G401 (cell line): ENCODE data around the gene ATXN10. TPM values are rescaled to one million over a fixed set of nuclear protein-coding genes. Genes with fewer than 3 reads are reported as not detected.

Experiments used
- DNase-seq: peaks from one replicate; pipeline ENCODE4 v3.0.0-alpha.2; 2015; ENCODE audit warnings: low spot score
- in situ Hi-C: cut with HindIII; loops from 2 replicates; pipeline ENCODE4 v1.10.0; 2016; ENCODE audit warnings: low sequenced_read_pairs, mixed read lengths
- total RNA-seq: library from RNA; depleted of rRNA; stranded (reverse); fragments of >200 nt; shearing (Covaris generic); gene quantifications from 2 replicates; pipeline ENCODE4 v1.2.3, GENCODE V29; 2014

ATXN10 gene
- total RNA-seq, 1 experiment from 2014 or later: 112 TPM

DNA sequence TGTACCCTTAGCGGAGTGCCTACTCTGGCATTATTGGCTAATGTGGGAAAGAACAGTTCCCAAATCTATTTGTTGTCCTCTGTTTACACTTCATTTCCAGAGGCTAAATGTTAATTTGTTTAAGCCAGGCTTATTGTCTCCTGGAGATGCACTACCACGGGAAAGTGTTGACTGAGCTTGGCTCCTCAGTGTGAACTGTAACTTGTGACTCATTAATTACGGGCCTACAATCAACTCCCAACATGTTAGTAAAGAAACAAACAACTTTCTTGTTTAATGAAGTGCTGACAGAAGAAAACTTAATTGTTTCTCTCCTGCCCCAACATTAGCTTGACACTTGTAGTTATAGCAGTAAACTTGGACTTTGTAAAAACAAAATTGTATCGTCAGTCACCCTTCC is 130.4 kb downstream of the ATXN10 start:
- DNase-seq: no peak
- in situ Hi-C loops: no loop called here

DNA sequence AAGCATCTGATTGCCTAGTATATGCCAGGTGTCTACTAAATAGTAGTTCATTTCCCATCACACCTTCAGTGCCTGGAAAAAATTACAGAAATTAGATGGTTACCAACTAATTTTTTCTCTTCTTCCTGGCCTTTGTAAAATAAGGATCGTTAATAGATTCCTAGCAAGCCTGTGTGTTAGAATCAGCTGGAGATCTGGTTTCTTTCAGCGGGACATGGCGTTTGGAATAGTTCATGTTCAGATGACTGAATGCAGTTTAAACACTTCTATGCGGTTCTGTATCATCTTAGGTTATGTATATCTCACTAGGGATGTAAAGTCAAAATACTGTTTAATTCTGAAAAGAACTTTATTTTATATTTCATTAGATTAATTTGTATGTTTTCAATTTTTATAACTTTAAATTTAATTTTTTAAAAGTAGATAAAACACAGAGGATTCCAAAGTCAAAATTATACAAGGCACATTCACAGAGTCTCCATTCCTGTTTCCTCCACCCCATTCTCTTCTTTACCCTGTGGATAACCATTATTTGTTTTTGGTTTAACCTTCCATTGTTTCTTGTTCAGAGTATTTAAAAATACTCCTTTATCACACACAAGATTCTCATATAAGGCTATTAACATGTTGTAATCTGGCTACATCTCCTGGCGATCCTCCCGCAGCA is 132.8 kb downstream of the ATXN10 start:
- DNase-seq: no peak
- in situ Hi-C loops: no loop called here

DNA sequence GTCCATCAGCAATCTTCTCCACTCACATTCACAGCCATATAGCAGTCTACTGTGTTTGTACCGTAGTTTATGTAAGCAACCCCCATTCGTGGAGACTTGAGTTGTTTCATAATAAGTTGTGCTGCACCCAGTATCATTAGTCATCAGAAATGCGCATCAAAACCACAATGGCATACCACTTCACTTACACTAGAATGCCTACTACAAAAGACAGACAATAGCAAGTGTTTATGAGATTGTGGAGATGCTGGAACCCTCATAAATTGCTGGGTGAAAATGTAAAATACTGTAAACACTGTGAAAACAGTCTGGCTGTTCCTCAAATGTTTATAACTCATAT is 133.3 kb downstream of the ATXN10 start:
- in situ Hi-C loops: no loop called here
- no peak for DNase-seq

DNA sequence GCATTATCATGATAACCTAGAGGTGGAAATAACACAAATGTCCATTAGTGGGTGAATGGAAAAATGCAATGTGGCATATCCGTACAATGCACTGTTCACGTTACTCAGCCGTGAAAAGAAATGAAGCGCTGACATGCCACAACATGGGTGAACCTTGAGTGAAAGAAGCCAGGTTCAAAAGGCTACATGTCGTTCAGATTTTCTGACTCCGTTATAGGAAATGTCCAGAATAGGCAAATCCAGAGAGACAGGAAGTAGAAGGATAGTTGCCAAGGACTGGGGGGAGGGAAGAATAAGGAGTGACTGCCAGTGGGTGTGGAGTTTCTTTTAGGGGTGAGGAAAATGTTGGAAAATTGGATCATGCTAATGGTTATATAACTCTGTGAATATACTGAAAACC is 133.8 kb downstream of the ATXN10 start:
- in situ Hi-C loops: no loop called here
- no peak for DNase-seq

DNA sequence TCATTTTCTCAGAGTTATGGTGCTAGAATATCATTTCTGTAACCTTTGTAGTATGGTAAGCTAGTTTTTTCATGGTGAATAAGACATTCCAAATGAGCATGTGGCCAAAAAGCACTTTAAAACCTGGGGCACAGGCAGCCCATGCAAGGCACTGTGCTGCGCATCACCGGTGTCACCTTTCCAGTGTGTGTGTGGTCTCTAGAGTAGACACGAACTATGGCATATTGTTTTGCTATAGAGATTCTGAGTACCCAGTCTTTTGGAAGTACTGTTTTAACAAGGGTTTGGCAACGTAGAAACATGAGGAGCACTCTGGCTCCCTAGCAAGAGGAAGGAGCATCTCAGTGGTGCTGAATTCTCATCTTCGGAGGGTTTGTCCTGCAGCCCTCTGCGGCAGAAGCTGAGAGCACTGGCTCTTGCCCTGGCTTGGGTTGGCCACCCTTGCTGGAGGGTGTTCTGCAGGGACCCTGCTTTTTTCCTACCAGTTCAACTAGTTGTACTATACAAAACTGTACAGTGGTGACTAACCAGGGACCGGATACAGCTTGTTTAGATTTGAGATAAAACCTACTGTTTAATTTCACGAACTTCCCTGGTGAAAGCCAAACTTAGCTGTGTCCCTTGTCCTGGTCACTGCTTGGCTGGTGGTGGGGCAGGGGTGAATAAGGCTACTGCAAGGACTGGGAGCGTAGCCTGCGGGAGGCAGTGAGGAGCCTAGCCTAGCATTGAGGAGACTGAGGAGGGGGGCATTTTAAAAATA is 135.7 kb downstream of the ATXN10 start:
- DNase-seq: no peak
- in situ Hi-C loops: no loop called here

DNA sequence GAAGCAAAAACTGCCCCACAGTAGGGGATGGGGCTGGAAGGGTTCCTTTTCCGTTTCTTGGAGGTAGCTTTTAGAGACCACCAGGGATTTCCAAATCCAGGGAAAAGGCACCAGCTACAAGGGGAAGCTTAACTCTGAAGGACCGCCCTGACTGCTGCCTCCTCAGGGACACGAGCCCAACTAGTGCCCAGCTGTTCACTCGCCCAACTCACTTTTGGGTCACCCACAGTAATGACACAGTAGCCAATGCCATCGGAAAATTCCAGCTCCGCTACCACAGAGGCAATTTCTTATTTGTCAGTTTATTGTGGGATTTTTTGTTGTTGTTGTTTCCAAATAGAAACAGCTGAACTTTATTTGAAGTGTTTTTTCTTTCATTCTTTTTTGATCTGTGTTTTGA is 141.3 kb downstream of the ATXN10 start:
- in situ Hi-C loops: no loop called here
- no peak for DNase-seq

DNA sequence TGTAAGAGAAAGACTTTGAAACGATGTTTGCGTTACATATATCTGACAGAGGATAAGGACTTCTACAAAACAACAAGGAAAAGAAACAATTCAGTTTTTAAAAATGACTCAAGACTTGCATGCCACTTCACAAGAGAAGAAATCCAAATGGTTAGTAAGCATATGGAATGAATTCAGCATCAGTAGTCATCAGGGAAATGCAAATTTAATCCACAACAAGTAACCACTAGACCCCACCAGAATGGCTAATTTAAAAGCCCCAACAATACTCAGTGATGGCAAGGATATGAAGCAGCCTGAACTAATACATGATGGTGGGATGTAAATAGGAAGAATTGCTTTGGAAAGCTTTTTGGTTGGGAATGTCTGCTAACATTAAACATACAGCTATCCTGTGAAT is 142.6 kb downstream of the ATXN10 start:
- in situ Hi-C loops: no loop called here
- no peak for DNase-seq

DNA sequence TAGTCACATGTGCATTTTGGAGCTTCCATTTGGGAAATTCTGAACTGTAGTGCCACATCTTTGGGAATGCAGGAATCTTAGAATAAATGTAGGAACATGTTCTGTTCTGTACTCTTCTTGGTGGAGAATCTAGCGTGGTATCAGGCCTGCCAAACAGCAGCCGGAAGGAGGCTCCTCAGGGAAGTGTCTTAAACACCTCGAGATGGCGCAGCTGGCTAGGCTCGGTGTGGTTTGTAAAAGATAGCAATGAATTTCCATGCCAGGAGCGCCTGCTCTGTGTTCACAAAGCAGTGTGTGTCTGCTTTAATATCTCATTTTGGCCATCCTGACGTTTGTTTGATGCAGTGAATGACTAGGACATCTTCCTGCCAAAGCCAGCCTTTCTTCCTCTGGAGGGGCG is 145.1 kb downstream of the ATXN10 start:
- DNase-seq: no peak
- in situ Hi-C loops: no loop called here

DNA sequence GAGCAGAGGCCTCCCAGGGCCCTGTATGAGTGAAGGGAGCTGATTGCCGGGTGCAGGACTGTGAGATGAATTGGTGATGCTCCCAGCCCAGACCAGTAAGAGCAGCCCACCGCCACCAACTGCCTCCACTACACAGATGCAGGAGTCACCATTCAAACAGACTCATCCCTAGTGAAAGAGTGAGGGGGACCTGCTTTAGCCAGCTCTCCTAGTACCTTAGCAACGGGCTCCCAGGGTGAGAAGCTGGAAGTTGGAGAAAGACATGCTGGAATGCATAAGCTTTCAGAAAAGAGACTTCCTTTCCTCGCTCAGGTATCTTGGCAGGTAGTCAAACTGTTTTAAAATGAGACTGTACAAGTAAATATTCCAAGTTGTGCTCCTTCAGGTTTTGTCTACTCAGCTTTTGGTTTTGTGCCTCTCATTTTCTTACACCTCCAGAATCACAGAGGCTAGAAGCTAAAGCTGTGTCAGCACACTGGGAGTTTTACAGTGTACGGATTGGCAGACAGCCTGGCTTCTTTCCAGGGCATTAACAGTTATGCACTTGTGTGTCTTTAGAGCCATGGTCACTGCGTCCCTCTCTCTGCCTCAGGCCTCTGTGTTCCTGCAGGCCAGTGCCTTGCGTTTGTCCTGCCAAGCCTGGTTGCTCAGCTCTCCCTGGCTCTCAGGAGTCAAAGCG is 146.2 kb downstream of the ATXN10 start:
- peak; percentile 55 for DNase-seq
- in situ Hi-C loops: no loop called here

DNA sequence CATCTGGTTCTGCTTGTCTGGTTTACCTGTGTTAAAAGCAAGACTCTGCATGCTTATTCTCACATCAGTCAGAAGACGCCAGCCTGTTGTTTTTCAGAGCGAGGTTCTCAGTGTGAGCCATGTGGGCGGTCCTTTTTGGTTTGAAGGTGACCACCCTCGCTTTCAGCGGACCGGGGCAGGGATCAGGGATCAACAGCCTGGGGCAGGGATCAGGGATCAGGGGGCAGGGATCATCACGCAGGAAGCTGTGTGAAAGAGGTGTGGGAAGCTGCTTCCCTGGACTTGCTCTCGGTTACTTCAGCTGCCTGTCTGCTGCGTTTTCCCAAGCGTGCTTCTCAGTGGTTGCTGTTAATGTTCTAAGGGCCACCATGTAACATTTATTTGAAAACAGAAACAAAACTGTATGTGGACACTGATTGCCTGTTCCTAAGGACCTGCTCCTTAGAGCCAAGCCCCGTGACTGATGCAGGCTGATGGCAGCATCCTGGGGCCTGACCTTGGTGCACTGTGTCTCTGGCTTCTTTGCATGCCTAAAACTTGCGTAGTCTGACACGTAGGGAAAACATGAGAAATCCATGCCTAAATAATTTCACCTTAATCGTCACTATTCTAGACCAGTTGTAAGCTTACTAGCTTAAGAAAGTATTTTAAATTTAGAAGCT is 146.9 kb downstream of the ATXN10 start:
- in situ Hi-C loops: no loop called here

DNA sequence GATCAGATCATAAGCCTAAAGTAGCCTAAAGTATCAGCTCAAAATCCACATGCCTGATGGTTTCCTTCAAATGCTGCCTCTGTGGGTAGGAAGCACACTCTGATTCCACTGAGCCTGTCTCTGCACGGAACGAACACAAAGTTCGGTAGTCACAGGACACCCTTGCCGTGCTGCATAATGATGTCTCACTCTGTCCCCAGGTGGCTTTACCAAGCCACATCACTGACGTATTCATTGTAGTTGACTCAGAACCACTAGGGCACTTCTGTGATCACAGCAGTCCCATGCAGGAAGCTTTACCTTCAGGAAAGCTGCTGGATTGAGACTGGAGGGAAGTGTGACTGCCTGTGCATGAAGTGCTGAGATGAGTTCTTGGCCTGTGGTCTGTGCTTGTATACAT is 147.7 kb downstream of the ATXN10 start:
- in situ Hi-C loops: no loop called here
- no peak for DNase-seq

More for the DNA sequence above, 146.9 kb downstream of the ATXN10 start:
- DNase-seq: no peak

DNA sequence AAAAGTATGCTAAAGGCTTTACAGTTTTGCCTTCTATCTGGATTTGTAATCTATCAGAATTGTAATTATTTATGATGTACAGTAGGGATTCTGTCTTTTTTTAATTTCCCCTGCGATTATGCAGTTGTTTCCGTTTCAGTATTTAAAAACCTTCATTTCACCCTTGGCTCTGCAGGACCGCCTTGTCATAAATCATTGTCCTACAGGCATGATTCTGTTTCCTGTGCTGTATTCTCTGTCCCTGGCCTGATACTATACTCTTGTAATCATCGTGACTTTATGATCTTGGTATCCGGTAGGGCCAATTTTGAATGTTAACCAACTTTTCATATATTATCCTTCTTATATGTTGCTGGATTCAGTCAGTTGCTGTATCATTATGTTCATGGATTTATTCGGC is 151.7 kb downstream of the ATXN10 start:
- in situ Hi-C loops: no loop called here
- no peak for DNase-seq

DNA sequence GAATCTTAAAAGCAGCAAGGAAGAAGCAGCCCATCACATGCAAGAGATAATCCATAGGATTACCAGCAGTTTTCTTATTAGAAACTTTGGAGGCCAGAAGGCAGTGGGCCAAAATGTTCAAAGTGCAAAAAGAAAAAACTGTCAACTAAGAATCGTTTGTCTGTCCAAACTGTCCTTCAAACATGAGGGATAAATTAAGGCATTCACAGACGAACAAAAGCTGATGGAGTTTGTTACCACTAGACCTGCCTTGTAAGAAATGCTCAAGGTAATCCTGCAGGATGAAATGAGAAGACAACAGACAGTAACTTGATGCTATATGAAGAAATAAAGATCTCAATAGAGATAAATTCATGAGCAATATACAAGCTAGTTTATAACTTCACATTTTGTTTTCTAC is 154.9 kb downstream of the ATXN10 start:
- in situ Hi-C loops: no loop called here

DNA sequence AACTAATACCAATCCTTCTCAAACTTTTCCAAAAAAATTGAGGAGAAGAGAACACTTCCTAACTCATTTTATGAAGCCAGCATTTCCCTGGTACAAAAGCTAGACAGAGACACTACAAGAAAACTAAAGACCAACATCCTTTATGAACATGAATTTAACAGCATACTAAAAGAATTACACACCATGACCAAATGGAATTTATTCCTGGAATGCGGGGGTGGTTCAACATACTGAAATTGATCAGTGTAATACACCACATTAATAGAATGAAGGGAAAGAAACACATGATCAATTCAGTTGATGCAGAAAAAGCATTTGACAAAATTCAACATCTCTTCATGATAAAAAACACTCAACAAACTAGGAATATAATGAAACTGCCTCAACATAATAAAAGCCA is 157.2 kb downstream of the ATXN10 start:
- in situ Hi-C loops: no loop called here
- DNase-seq: no peak

More for the DNA sequence above, 154.9 kb downstream of the ATXN10 start:
- DNase-seq: no peak

DNA sequence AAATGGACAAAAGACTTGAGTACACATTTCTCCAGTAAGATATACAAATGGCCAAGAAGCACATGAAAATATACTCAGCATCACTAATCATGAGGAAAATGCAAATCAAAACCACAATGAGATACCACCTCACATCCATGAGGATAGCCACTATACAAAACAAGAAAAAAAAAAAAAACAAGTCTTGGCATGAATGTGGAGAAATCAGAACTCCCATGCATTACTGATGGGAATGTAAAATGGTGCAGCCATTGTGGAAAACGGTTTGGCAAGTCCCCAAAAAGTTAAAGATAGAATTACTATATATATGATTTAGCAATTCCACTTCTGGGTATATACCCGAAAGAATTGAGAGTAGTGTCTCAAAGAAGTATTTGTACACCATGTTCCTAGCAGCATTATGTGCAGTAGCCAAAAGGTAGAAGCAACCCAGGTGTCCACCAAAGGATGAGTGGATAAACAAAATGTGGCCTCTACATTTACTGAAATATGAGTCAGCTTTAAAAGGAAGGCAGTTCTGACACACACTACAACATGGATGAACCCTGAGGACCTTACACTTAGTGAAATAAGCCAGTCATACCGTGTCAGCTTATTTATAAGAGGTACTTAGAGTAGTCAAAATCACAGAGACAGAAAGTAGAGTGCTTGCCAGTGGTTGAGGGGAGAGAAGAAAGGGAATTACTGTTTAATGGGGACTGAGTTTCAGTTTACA is 159.1 kb downstream of the ATXN10 start:
- in situ Hi-C loops: no loop called here
- no peak for DNase-seq

DNA sequence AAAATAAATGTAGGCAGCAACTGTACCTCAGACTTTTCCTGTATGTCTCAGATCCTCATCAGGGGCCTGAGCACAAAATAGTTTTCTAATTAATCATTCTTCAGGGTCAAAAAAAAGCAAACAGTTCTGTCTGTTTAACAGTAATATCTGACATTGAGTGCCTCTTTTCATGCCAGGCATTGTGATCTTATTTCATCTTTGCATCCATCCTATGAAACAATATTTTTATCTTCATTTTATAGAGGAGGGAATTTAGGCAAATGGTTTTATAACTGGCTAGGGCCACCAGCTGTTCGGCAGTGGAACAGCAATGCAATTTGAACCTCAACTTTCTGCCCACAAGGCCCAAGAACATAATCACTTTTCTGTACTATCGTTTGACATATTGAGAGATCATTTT is 159.8 kb downstream of the ATXN10 start:
- DNase-seq: no peak
- in situ Hi-C loops: no loop called here

DNA sequence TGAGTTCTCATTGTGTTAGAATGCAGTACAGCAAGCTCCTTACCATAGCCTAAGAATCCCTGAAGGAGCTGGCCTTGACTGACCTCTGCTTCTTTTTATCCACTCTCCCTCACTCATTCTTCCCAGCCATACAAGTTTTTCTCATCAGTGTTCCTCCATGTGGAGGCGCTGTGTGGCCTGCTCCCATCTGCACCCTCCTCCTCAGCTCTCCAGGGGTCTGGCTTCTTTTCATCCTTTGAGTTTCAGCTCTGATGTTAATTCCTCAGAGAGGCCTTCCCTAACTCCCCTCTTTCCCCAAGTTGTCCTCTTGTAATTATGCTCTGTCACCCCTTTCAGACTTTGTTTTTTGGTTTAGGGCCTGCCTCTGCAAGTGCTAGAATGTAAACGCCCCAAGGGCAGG is 160.5 kb downstream of the ATXN10 start:
- in situ Hi-C loops: no loop called here

DNA sequence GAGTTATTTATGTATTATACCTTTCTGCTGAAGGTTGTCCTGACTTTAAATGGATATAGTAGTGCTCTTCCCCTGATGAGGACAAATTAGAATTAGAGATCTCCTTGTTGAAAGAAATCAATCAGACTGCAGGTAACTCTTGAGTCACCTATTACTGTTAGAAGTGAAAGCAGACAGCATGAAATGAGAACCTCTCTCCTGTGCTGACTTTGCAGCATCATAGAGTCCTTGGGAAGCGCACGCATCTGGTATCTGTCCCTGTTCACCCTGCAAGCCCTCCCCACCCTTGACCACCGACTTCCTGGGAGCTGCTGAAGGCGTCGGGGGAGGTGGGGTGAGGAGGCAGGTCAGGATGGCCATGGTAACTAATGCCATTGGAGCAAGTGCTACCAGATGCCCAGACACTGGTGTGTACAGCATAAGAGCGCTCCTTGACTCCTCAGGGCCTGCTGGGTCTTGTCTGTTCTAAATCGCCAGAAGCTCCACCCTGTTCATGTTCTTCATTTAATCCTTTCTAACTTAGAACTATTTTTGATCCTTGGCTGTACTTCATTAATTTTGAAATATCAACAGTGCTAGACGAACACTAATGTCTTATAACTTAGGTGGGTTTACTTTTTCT is 161.4 kb downstream of the ATXN10 start:
- DNase-seq: no peak
- in situ Hi-C loops: no loop called here

More for the DNA sequence above, 160.5 kb downstream of the ATXN10 start:
- DNase-seq: no peak

DNA sequence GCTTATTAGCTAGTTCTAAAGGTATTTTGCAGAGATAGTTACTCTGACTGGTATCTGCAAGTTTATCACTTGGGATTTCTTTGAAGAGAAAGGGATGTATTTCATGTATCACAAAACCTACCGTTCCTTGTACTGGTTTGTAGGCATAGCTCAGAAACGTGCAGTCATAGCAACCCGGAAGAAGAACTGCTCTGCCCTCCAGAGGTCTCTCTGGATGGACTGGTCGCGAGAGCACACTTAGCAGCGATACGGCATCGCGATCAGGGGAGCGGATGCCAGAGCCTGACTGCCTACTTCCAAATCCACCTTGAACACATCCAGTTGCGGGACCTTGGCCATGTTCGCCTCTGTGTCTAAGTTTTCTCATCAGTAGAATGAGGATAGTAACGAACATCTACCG is 162.0 kb downstream of the ATXN10 start:
- in situ Hi-C loops: no loop called here
- DNase-seq: no peak
